ENCODE results near the gene WDFY4. TPM values are rescaled to one million over a fixed set of nuclear protein-coding genes. Genes with fewer than 3 reads are reported as not detected.

The WDFY4 gene
- polyA plus RNA-seq, 6 donors from 2014 or later: 46.5 to 98.0 (median 80.0) TPM

- peaks cover 43 to 65% (median 57%) of the 10 kb centered on the region in 3 donors for H3K4me1 Mint-ChIP-seq
- peaks cover 30 to 39% of the 10 kb centered on the region in 2 donors for H3K36me3 Mint-ChIP-seq
- no peak for ATAC-seq (ENCODE audit: low read depth in 2 of 2)
Measured at GRCh38 chr10:48710647-48711275, 26.1 kb downstream of the WDFY4 start.

GRCh38 chr10:48711830-48712229, 27.2 kb downstream of the WDFY4 start:
- Mint-ChIP-seq H3K27ac (peak overlapping the region in 2 of 6 donors; percentile 49 to 80), H3K27me3 (no peaks in the 10 kb centered on the region), H3K4me3 (no peak overlapping the region), H3K9me3 (peaks cover 0 to 9% (median 3%) of the 10 kb centered on the region in 7 donors), H3K36me3 (peaks cover 30 to 39% of the 10 kb centered on the region in 2 donors), H3K4me1 (peaks cover 33 to 65% (median 52%) of the 10 kb centered on the region in 3 donors)
- ATAC-seq (ENCODE audit: low read depth in 2 of 2): no peak
- no peak for DNase-seq

More at GRCh38 chr10:48710647-48711275, 26.1 kb downstream of the WDFY4 start:
- no peaks in the 10 kb centered on the region for H3K27me3 Mint-ChIP-seq
- H3K4me3 Mint-ChIP-seq: no peak overlapping the region
- H3K9me3 Mint-ChIP-seq: peaks cover 0 to 9% (median 3%) of the 10 kb centered on the region in 7 donors
- peak overlapping the region in 2 of 6 donors; percentile 18 to 57 for H3K27ac Mint-ChIP-seq
- DNase-seq: no peak

- DNase-seq (no peak), ATAC-seq (ENCODE audit: low read depth in 2 of 2) (no peak)
- Mint-ChIP-seq H3K9me3 (peaks cover 0 to 9% (median 3%) of the 10 kb centered on the region in 7 donors), H3K27me3 (no peaks in the 10 kb centered on the region), H3K36me3 (peaks cover 30 to 45% of the 10 kb centered on the region in 2 donors), H3K27ac (peak overlapping the region in 4 of 6 donors; percentile 1 to 86 (median 42)), H3K4me1 (peaks cover 29 to 57% (median 47%) of the 10 kb centered on the region in 3 donors), H3K4me3 (no peak overlapping the region)
Measured at GRCh38 chr10:48714088-48714487, 29.4 kb downstream of the WDFY4 start.

- Mint-ChIP-seq H3K36me3 (peaks cover 26 to 41% of the 10 kb centered on the region in 2 donors), H3K27ac (peak overlapping the region in 3 of 6 donors; percentile 52 to 76 (median 64)), H3K4me3 (peak overlapping the region in 1 of 8 donors; percentile 17), H3K27me3 (no peaks in the 10 kb centered on the region), H3K9me3 (peaks cover 0 to 9% (median 3%) of the 10 kb centered on the region in 7 donors), H3K4me1 (peaks cover 26 to 58% (median 49%) of the 10 kb centered on the region in 3 donors)
- no peak for ATAC-seq (ENCODE audit: low read depth in 2 of 2)
- no peak for DNase-seq
Measured at GRCh38 chr10:48716416-48716815, 31.7 kb downstream of the WDFY4 start.

GRCh38 chr10:48720611-48721010, 35.9 kb downstream of the WDFY4 start:
- Mint-ChIP-seq H3K4me1 (peaks cover 18 to 37% (median 29%) of the 10 kb centered on the region in 3 donors), H3K27ac (no peak overlapping the region), H3K4me3 (no peak overlapping the region), H3K9me3 (no peaks in the 10 kb centered on the region), H3K27me3 (no peaks in the 10 kb centered on the region), H3K36me3 (peaks cover 7 to 31% of the 10 kb centered on the region in 2 donors)
- no peak for DNase-seq
- no peak for ATAC-seq (ENCODE audit: low read depth in 2 of 2)

- H3K36me3 Mint-ChIP-seq: peaks cover 13 to 41% of the 10 kb centered on the region in 2 donors
- no peak overlapping the region for H3K27ac Mint-ChIP-seq
- H3K9me3 Mint-ChIP-seq: peaks cover 0 to 2% (median 0%) of the 10 kb centered on the region in 7 donors
- ATAC-seq (ENCODE audit: low read depth in 2 of 2): no peak
- H3K4me3 Mint-ChIP-seq: no peak overlapping the region
- H3K27me3 Mint-ChIP-seq: no peaks in the 10 kb centered on the region
- H3K4me1 Mint-ChIP-seq: peaks cover 15 to 20% (median 19%) of the 10 kb centered on the region in 3 donors
- no peak for DNase-seq
Measured at GRCh38 chr10:48722153-48723145, 37.8 kb downstream of the WDFY4 start.

GRCh38 chr10:48724127-48724526, 39.5 kb downstream of the WDFY4 start:
- Mint-ChIP-seq H3K9me3 (peaks cover 0 to 2% (median 0%) of the 10 kb centered on the region in 7 donors), H3K4me1 (peaks cover 11 to 13% (median 12%) of the 10 kb centered on the region in 3 donors), H3K4me3 (no peak overlapping the region), H3K36me3 (peaks cover 19 to 43% of the 10 kb centered on the region in 2 donors), H3K27ac (peak overlapping the region in 3 of 6 donors; percentile 55 to 88 (median 57)), H3K27me3 (no peaks in the 10 kb centered on the region)
- ATAC-seq (ENCODE audit: low read depth in 2 of 2) (no peak), DNase-seq (no peak)

GRCh38 chr10:48725708-48726107, 41.0 kb downstream of the WDFY4 start:
- peaks cover 0 to 2% (median 0%) of the 10 kb centered on the region in 7 donors for H3K9me3 Mint-ChIP-seq
- H3K4me3 Mint-ChIP-seq: no peak overlapping the region
- no peaks in the 10 kb centered on the region for H3K27me3 Mint-ChIP-seq
- peaks cover 27 to 44% of the 10 kb centered on the region in 2 donors for H3K36me3 Mint-ChIP-seq
- DNase-seq (no peak), ATAC-seq (ENCODE audit: low read depth in 2 of 2) (no peak)
- peaks cover 4 to 8% (median 7%) of the 10 kb centered on the region in 3 donors for H3K4me1 Mint-ChIP-seq
- peak overlapping the region in 3 of 6 donors; percentile 28 to 78 (median 47) for H3K27ac Mint-ChIP-seq

- H3K4me3 Mint-ChIP-seq: no peak overlapping the region
- H3K27ac Mint-ChIP-seq: peak overlapping the region in 2 of 6 donors; percentile 22 to 67
- peaks cover 30 to 50% of the 10 kb centered on the region in 2 donors for H3K36me3 Mint-ChIP-seq
- no peaks in the 10 kb centered on the region for H3K27me3 Mint-ChIP-seq
- no peak for DNase-seq
- peaks cover 0 to 2% (median 0%) of the 10 kb centered on the region in 7 donors for H3K9me3 Mint-ChIP-seq
- no peak for ATAC-seq (ENCODE audit: low read depth in 2 of 2)
- H3K4me1 Mint-ChIP-seq: peaks cover 8 to 11% (median 8%) of the 10 kb centered on the region in 3 donors
Measured at GRCh38 chr10:48727866-48728265, 43.2 kb downstream of the WDFY4 start.

- Mint-ChIP-seq H3K36me3 (peaks cover 34 to 43% of the 10 kb centered on the region in 2 donors), H3K27ac (peak overlapping the region in 2 of 6 donors; percentile 10 to 52)
Measured at GRCh38 chr10:48729222-48729621, 44.5 kb downstream of the WDFY4 start.

GRCh38 chr10:48729941-48730457, 45.3 kb downstream of the WDFY4 start:
- peaks cover 0 to 2% (median 0%) of the 10 kb centered on the region in 7 donors for H3K9me3 Mint-ChIP-seq
- no peaks in the 10 kb centered on the region for H3K27me3 Mint-ChIP-seq
- H3K4me1 Mint-ChIP-seq: peaks cover 3 to 8% (median 7%) of the 10 kb centered on the region in 3 donors
- H3K36me3 Mint-ChIP-seq: peaks cover 31 to 36% of the 10 kb centered on the region in 2 donors
- peak overlapping the region in 1 of 8 donors; percentile 44 for H3K4me3 Mint-ChIP-seq
- DNase-seq: no peak
- H3K27ac Mint-ChIP-seq: peak overlapping the region in 2 of 6 donors; percentile 56 to 60
- no peak for ATAC-seq (ENCODE audit: low read depth in 2 of 2)

More at GRCh38 chr10:48729222-48729621, 44.5 kb downstream of the WDFY4 start:
- Mint-ChIP-seq H3K27me3 (no peaks in the 10 kb centered on the region), H3K9me3 (peaks cover 0 to 2% (median 0%) of the 10 kb centered on the region in 7 donors), H3K4me1 (peaks cover 6 to 8% (median 7%) of the 10 kb centered on the region in 3 donors), H3K4me3 (no peak overlapping the region)
- DNase-seq: no peak
- no peak for ATAC-seq (ENCODE audit: low read depth in 2 of 2)

GRCh38 chr10:48731141-48731540, 46.5 kb downstream of the WDFY4 start:
- no peak for ATAC-seq (ENCODE audit: low read depth in 2 of 2)
- H3K27ac Mint-ChIP-seq: peak overlapping the region in 1 of 6 donors; percentile 34

GRCh38 chr10:48731654-48732053, 47.0 kb downstream of the WDFY4 start:
- H3K9me3 Mint-ChIP-seq: peaks cover 0 to 2% (median 0%) of the 10 kb centered on the region in 7 donors
- H3K4me1 Mint-ChIP-seq: peaks cover 3 to 8% (median 7%) of the 10 kb centered on the region in 3 donors
- peaks cover 31 to 36% of the 10 kb centered on the region in 2 donors for H3K36me3 Mint-ChIP-seq
- DNase-seq (no peak), ATAC-seq (ENCODE audit: low read depth in 2 of 2) (no peak)
- H3K4me3 Mint-ChIP-seq: no peak overlapping the region
- H3K27me3 Mint-ChIP-seq: no peaks in the 10 kb centered on the region
- H3K27ac Mint-ChIP-seq: no peak overlapping the region

More at GRCh38 chr10:48731141-48731540, 46.5 kb downstream of the WDFY4 start:
- Mint-ChIP-seq H3K4me1 (peaks cover 3 to 8% (median 7%) of the 10 kb centered on the region in 3 donors), H3K27me3 (no peaks in the 10 kb centered on the region), H3K4me3 (no peak overlapping the region), H3K36me3 (peaks cover 33 to 37% of the 10 kb centered on the region in 2 donors), H3K9me3 (peaks cover 0 to 2% (median 0%) of the 10 kb centered on the region in 7 donors)
- DNase-seq: no peak
